Neural cell (in vitro differentiated cells): ENCODE measurements around the gene ARHGAP42. TPM values are rescaled to one million over a fixed set of nuclear protein-coding genes. Genes with fewer than 3 reads are reported as not detected.

Experiments used
- H2AFZ ChIP-seq: fragments of 200-600, 300-800 bp; sonication (generic), shearing (Covaris generic); 2 replicates; pipeline ENCODE4 v1.6.0; 2014; ENCODE audit warnings: low read depth, mild to moderate bottlenecking, antibody characterized with exemption, low read length, moderate library complexity
- H3F3A ChIP-seq: fragments of 200-600 bp; shearing (Covaris generic); 2 replicates; pipeline ENCODE4 v1.6.1; 2016; ENCODE audit warnings: mild to moderate bottlenecking, moderate library complexity, mixed read lengths, antibody characterized with exemption, low read length; ENCODE audit not compliant: insufficient read depth, poor library complexity, severe bottlenecking
- H3K27ac ChIP-seq: fragments of 200-600, 300-800 bp; sonication (generic), shearing (Covaris generic); 2 replicates; pipeline ENCODE4 v1.5.1; 2014; ENCODE audit warnings: mild to moderate bottlenecking, low read length, moderate library complexity
- H3K27me3 ChIP-seq: fragments of 300-800, 200-600 bp; sonication (generic), shearing (Covaris generic); 2 replicates; pipeline ENCODE4 v1.6.0; 2014; ENCODE audit warnings: mild to moderate bottlenecking, low read depth, low read length, moderate library complexity; ENCODE audit not compliant: insufficient read depth
- H3K36me3 ChIP-seq: fragments of 300-800, 200-600 bp; sonication (generic), shearing (Covaris generic); 2 replicates; pipeline ENCODE4 v1.5.1; 2014; ENCODE audit warnings: mild to moderate bottlenecking, antibody characterized with exemption, low read length, moderate library complexity; ENCODE audit not compliant: insufficient read depth
- H3K4me2 ChIP-seq: fragments of 300-800, 200-600 bp; sonication (generic), shearing (Covaris generic); 2 replicates; pipeline ENCODE4 v1.6.0; 2014; ENCODE audit warnings: mild to moderate bottlenecking, low read length
- H3K4me3 ChIP-seq: fragments of 300-800, 200-600 bp; sonication (generic), shearing (Covaris generic); 2 replicates; pipeline ENCODE4 v1.5.1; 2014; ENCODE audit warnings: mild to moderate bottlenecking, low read length, moderate library complexity
- H3K79me2 ChIP-seq: fragments of 200-600 bp; shearing (Covaris generic); replicated peaks from 2 replicates; pipeline ENCODE4 v1.6.0; 2014; ENCODE audit warnings: mild to moderate bottlenecking, low read length, moderate library complexity; ENCODE audit not compliant: insufficient read depth
- H3K9ac ChIP-seq: fragments of 300-800, 200-600 bp; sonication (generic), shearing (Covaris generic); 2 replicates; pipeline ENCODE4 v1.6.1; 2016; ENCODE audit warnings: mild to moderate bottlenecking, low read length, mixed read lengths
- H3K9me2 ChIP-seq: fragments of 200-600 bp; shearing (Covaris generic); 2 replicates; pipeline ENCODE4 v1.6.1; 2016; ENCODE audit warnings: mild to moderate bottlenecking, low read length, mixed read lengths; ENCODE audit not compliant: insufficient read depth
- H3K9me3 ChIP-seq: fragments of 200-600, 300-800 bp; sonication (generic), shearing (Covaris generic); 2 replicates; pipeline ENCODE4 v1.6.1; 2016; ENCODE audit warnings: mild to moderate bottlenecking, mixed run types, low read length, moderate library complexity, mixed read lengths
- H4K20me1 ChIP-seq: fragments of 200-600 bp; shearing (Covaris generic); 2 replicates; pipeline ENCODE4 v1.6.1; 2016; ENCODE audit warnings: mild to moderate bottlenecking, mixed run types; ENCODE audit not compliant: insufficient read depth
- EP300 ChIP-seq: fragments of 450-650 bp; conservative IDR thresholded peaks from 2 replicates; pipeline ENCODE4 v1.6.1; 2014; ENCODE audit warnings: antibody characterized with exemption, mild to moderate bottlenecking, moderate library complexity; ENCODE audit not compliant: poor library complexity, severe bottlenecking
- EZH2 ChIP-seq: fragments of 200-600, 300-800 bp; shearing (Covaris generic), sonication (generic); IDR thresholded peaks from 2 replicates; pipeline ENCODE4 v1.6.1; 2014; ENCODE audit warnings: antibody characterized with exemption, low read length, borderline replicate concordance, mild to moderate bottlenecking; ENCODE audit not compliant: insufficient read depth, poor library complexity, severe bottlenecking
- MXI1 ChIP-seq: fragments of 450-650 bp; conservative IDR thresholded peaks from 2 replicates; pipeline ENCODE4 v1.6.1; 2014; ENCODE audit warnings: antibody characterized with exemption, mild to moderate bottlenecking; ENCODE audit not compliant: poor library complexity, severe bottlenecking
- POLR2AphosphoS5 ChIP-seq: IDR thresholded peaks from 2 replicates; pipeline ENCODE4 v1.6.1; 2012
- RAD21 ChIP-seq: fragments of 450-650 bp; conservative IDR thresholded peaks from 2 replicates; pipeline ENCODE4 v1.6.1; 2014; ENCODE audit warnings: antibody characterized with exemption, mild to moderate bottlenecking, moderate library complexity
- SMC3 ChIP-seq: fragments of 450-650 bp; conservative IDR thresholded peaks from 2 replicates; pipeline ENCODE4 v1.6.1; 2014; ENCODE audit warnings: antibody characterized with exemption, mild to moderate bottlenecking, moderate library complexity; ENCODE audit not compliant: poor library complexity
- TAF1 ChIP-seq: IDR thresholded peaks from 2 replicates; pipeline ENCODE4 v1.6.1; 2012; ENCODE audit warnings: low read depth
- polyA plus RNA-seq: library from polyadenylated mRNA; depleted of rRNA; stranded (reverse); fragments of >200 nt; gene quantifications from 2 replicates; pipeline ENCODE4 v1.2.3, GENCODE V29; 2014
- TF ChIP-seq, protein P1 (sequence below): fragments of 450-650 bp; IDR thresholded peaks from 2 replicates; pipeline ENCODE4 v1.5.1; 2014; ENCODE audit warnings: antibody characterized with exemption, mild to moderate bottlenecking, moderate library complexity; ENCODE audit not compliant: poor library complexity, severe bottlenecking
- TF ChIP-seq, protein P2 (sequence below): IDR thresholded peaks from 2 replicates; pipeline ENCODE4 v1.6.1; 2012; ENCODE audit warnings: borderline replicate concordance

Gene ARHGAP42
- polyA plus RNA-seq, 1 donor from 2014 or later: 0.64 TPM

DNA sequence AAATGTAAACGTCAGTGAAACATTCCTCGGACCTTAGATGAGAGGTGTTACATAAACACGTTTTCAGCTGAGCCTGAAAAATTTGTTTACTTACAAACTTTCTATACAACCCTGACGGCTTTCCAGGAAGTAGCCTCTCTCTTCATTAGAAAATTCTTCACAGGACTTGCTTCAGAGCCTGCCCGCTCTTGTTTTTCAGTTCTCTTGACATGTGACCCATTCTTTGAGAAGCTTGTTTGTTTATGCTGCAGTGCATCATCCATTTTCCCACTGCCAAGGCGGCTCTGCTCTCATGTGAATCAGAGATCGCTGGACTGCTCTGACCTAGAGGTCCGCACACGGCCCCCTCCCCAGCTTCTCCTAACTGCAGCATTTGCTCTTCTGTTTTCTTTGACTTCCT, 47.9 kb upstream of the ARHGAP42 start:
- Histone ChIP-seq H3K27me3 (no peaks in the 10 kb centered on the region), H4K20me1 (no peaks in the 10 kb centered on the region), H3K9me3 (no peaks in the 10 kb centered on the region), H3K4me3 (no peak overlapping the region), H3F3A (no peaks in the 10 kb centered on the region), H3K9ac (no peak overlapping the region), H3K79me2 (no peaks in the 10 kb centered on the region), H2AFZ (no peak overlapping the region), H3K9me2 (no peaks in the 10 kb centered on the region), H3K27ac (no peak overlapping the region), H3K36me3 (no peaks in the 10 kb centered on the region), H3K4me2 (no peak overlapping the region)
- TF ChIP-seq MXI1 (no peak), EZH2 (no peak), EP300 (no peak), TAF1 (no peak), POLR2AphosphoS5 (no peak), RAD21 (no peak), SMC3 (no peak)
- TF ChIP-seq, protein P1, sequence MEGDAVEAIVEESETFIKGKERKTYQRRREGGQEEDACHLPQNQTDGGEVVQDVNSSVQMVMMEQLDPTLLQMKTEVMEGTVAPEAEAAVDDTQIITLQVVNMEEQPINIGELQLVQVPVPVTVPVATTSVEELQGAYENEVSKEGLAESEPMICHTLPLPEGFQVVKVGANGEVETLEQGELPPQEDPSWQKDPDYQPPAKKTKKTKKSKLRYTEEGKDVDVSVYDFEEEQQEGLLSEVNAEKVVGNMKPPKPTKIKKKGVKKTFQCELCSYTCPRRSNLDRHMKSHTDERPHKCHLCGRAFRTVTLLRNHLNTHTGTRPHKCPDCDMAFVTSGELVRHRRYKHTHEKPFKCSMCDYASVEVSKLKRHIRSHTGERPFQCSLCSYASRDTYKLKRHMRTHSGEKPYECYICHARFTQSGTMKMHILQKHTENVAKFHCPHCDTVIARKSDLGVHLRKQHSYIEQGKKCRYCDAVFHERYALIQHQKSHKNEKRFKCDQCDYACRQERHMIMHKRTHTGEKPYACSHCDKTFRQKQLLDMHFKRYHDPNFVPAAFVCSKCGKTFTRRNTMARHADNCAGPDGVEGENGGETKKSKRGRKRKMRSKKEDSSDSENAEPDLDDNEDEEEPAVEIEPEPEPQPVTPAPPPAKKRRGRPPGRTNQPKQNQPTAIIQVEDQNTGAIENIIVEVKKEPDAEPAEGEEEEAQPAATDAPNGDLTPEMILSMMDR: no peak
- TF ChIP-seq, protein P2, sequence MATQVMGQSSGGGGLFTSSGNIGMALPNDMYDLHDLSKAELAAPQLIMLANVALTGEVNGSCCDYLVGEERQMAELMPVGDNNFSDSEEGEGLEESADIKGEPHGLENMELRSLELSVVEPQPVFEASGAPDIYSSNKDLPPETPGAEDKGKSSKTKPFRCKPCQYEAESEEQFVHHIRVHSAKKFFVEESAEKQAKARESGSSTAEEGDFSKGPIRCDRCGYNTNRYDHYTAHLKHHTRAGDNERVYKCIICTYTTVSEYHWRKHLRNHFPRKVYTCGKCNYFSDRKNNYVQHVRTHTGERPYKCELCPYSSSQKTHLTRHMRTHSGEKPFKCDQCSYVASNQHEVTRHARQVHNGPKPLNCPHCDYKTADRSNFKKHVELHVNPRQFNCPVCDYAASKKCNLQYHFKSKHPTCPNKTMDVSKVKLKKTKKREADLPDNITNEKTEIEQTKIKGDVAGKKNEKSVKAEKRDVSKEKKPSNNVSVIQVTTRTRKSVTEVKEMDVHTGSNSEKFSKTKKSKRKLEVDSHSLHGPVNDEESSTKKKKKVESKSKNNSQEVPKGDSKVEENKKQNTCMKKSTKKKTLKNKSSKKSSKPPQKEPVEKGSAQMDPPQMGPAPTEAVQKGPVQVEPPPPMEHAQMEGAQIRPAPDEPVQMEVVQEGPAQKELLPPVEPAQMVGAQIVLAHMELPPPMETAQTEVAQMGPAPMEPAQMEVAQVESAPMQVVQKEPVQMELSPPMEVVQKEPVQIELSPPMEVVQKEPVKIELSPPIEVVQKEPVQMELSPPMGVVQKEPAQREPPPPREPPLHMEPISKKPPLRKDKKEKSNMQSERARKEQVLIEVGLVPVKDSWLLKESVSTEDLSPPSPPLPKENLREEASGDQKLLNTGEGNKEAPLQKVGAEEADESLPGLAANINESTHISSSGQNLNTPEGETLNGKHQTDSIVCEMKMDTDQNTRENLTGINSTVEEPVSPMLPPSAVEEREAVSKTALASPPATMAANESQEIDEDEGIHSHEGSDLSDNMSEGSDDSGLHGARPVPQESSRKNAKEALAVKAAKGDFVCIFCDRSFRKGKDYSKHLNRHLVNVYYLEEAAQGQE: no peak

DNA sequence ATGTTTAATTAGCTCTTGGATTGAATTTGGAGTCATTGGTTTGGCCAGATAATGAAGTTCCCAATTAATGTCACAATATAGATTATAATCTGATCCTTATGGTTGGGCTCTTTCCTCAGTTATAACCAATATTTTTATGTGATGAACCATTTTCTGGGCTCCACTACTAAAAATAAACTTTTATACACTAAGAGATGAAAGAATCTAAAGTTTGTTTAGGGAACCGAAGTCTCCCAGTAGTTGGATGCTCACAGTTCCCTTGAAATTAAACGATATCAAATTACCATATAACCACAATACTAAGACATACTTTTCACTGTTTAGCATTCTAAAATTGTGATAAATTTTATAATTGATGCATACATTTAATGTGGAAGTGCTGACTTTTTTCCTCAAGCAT, 47.0 kb upstream of the ARHGAP42 start:
- H3K9me2 ChIP-seq: no peaks in the 10 kb centered on the region
- no peak overlapping the region for H2AFZ ChIP-seq
- H3K4me2 ChIP-seq: no peak overlapping the region
- H3K27me3 ChIP-seq: no peaks in the 10 kb centered on the region
- no peaks in the 10 kb centered on the region for H3K9me3 ChIP-seq
- H4K20me1 ChIP-seq: no peaks in the 10 kb centered on the region
- H3K4me3 ChIP-seq: no peak overlapping the region
- H3F3A ChIP-seq: no peaks in the 10 kb centered on the region
- no peak overlapping the region for H3K9ac ChIP-seq
- TF ChIP-seq, protein P1: no peak
- no peak for TF ChIP-seq POLR2AphosphoS5
- TF ChIP-seq MXI1: no peak
- TF ChIP-seq, protein P2: no peak
- TF ChIP-seq TAF1: no peak
- no peak for TF ChIP-seq RAD21
- no peak for TF ChIP-seq EZH2
- TF ChIP-seq SMC3: no peak
- no peak for TF ChIP-seq EP300
- no peaks in the 10 kb centered on the region for H3K36me3 ChIP-seq
- no peak overlapping the region for H3K27ac ChIP-seq
- no peaks in the 10 kb centered on the region for H3K79me2 ChIP-seq
